HG02571 (cell line): Measurements from ENCODE around the gene TATDN2.

Experiments used
- ATAC-seq: cut with Tn5 transposase; IDR thresholded peaks from one replicate; pipeline ENCODE4 v1.9.1; 2021; ENCODE audit warnings: mild to moderate bottlenecking, moderate library complexity; ENCODE audit not compliant: unreplicated experiment

TATDN2 gene

DNA sequence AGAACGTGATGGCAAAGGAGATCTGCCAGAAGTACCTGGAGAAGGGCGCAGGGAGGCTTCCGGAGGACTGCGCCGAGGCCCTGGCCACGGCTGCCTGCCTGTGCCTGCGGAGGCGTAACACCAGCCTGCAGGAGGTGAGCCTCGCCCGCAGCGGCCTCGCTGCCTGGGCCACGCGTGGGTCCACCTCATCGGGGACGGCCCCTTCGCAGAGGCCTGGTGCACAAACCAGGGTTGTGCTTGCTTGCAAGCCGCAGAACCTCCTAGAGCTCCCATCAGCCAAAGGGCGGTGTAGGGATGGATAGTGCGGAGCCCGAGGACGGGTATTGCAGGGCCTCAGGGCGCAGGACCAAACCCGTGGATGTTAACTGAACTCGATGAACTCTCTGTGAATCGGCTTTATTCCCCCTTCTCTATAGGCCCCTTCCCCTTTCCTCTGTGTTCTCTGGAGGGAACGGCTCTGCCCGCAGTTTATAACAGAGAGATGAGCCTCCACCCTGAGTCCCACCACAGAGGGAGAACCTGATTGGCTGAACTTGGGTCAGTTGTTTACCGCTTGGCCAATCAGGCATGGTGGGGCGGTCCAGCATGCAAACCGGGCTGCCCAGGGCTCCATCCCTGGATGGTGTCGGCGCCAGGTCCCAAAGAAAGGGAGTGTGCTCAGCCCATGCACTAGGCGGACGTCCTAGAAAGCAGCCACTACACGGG is 13.6 kb upstream of the TATDN2 start:
- ATAC-seq: no peak

DNA sequence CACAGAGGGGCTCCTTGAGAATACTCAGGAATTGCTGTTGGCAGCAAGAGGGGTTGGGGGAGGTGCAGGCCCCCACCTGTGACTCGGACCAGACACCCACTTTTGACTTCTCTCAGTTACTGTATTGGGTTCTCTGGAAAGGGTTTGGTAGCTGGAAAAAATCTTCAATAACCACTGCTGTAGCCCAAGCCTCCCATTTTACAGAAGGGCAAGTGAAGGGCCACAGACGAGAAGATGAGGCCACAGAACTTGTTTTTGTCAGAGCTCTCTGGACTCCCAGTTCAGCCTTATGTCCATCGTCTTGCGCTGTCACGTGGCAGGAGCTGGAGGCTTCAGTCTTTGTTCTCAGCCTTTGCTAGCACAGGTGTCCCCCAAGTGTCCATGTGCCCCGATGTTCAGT is 12.7 kb upstream of the TATDN2 start:
- ATAC-seq: no peak

DNA sequence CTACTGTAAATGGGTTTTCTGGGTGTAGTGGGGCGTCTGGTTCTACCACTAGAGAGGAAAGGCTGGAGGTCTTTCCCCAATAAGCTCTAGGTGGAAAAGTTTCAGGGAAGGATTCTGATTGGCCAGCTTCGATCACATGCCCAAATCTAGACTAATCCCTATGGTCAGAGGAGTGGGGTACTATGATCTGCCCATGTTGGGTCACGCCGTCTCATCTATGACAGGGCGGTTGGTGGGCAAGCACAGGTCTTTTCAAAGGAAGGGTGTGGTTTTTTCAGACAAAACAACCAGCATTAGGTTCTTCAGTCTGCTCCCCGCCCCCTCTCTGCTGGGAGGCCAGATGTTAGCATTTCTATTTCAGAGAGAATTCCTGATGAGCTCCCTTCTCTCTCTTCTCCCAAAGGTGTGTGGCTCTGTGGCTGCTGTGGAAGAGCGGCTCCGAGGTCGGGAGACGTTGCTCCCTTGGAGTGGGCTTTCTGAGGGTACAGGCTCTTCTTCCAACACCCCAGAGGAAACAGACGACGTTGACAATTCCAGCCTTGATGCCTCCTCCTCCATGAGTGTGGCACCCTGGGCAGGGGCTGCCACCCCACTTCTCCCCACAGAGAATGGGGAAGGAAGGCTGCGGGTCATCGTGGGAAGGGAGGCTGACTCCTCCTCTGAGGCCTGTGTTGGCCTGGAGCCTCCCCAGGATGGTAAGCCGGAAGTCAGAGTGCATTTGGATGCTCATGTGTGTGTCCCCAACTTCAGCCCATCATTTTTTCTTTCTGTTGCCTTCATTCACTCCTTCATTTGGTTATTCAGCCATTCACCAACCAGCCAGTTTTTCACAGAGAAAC is 9.7 kb upstream of the TATDN2 start:
- no peak for ATAC-seq

DNA sequence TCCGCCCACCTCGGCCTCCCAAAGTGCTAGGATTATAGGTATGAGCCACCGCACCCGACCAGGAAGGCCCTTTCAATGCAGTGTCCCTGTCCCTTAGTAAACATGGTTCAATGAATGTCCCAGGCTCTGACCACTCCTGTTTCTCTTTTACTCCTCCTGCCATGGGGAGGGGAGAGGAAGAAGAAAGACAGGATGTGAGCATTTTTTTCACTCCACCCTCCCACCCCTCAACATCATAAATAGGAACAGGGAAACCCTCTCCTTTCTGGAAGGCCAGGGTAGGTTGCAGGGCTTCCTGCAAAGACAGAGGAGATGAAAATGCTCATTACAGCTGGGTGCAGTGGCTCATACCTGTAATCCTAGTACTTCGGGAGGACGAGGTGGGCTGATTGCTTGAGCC is 7.5 kb upstream of the TATDN2 start:
- ATAC-seq: no peak

DNA sequence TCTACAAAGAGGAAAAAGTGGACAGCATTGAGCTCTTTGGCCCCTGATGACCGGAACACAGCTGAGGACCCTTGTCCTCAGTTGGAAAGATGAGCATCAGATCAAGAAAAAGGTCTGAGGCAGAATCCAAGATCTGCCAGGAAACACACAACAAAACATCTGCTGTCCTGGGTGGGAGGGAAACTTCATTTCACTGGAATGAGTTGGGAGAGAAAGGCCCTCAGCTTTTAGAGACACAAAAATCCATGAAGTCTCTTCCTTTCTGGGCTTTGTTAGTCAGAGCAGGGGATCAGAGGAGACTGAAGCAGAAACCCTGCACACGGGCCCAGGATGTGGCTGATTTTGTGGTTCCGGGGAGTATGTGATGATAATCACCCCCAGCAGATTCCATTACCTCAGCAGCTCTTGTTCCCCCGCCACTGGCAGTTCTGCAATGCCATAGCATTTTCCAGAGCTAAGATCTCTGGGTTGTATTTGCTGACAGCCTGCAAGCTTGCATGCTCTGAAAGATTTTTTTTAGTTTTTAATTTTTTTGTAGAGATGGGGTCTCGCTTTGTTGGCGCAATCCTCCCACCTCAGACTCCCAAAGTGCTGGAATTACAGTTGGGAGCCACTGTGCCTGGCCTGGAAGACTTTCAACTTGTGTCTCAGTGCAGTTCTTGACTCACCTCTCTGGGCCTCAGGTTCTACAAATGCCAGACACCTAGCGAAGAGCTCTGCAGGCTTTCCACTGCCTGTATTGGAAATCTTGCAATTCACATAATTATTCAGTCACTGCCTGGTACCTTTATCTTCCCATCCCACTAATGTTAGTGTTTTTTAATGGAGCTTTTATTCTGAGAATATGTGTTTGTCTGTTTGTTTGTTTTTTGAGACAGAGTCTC is 5.8 kb upstream of the TATDN2 start:
- ATAC-seq: no peak

DNA sequence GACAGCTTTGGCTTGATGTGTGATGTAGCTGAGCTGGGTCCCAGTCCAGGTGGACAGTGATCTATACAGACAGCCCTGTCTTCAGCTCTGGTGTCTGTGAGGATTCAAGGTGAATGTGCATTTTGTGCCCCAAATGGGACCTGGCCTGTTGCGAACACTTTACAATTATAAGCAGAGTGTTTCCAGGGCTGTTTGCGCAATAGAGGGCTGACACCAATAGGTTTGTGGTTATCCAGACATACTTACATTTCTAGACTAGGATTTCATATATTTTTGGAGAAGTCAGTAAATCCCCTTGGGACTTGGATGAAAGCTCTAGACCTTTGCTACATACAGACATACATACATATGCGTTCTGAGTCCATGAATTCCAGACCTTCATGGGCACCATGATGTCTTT is 4.2 kb upstream of the TATDN2 start:
- no peak for ATAC-seq

DNA sequence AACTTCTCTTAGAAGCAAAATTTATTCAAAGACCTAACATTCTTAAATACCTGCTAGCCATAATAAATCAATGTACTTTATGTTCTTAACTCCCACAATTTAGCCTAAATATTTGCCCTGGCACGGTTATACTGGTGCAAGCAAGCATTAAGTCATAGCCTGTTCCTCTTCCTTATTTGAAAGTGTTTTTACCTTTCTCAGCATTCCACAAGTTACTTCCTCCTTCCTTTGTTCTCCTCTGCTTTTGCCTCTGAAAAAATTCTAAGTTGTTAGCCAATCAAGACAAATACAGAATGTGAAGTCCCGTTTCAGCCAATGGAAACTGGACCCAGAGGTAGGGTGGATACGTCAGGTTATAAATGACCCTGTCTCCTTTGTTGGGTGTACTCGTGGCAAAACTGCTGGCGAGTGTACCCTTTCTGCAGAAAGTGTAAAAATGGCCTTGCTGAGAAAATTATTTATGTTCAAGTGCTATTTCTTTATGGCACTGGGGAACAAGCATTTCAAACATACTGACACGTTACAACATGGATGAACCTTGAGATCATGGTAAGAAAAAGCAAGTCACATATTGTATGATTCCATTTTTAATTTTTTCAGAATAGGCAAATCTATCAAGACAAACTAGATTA is 3.1 kb upstream of the TATDN2 start:
- ATAC-seq: no peak

DNA sequence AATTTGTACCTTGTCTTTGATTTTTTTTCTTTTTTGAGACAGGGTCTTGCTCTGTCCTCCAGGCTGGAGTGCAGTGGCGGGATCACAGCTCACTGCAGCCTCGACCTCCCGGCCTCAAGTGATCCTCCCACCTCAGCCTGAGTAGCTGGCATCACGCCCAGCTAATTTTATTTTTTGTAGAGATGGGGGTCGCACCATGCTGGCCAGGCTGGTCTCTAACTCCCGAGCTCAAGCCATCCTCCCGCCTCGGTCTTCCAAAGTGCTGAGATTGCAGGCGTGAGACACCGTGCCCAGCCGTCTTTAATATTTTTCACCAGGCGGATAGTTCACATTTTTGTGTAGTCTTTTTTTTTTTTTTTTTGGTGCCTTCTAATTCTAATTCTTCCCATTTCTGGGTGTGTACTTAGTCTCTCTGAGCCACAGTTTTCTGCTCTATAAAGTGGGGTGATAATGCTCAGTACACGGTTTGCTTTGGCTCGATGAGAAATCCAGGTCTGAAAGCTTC is 528 bp upstream of the TATDN2 start:
- ATAC-seq: no peak

DNA sequence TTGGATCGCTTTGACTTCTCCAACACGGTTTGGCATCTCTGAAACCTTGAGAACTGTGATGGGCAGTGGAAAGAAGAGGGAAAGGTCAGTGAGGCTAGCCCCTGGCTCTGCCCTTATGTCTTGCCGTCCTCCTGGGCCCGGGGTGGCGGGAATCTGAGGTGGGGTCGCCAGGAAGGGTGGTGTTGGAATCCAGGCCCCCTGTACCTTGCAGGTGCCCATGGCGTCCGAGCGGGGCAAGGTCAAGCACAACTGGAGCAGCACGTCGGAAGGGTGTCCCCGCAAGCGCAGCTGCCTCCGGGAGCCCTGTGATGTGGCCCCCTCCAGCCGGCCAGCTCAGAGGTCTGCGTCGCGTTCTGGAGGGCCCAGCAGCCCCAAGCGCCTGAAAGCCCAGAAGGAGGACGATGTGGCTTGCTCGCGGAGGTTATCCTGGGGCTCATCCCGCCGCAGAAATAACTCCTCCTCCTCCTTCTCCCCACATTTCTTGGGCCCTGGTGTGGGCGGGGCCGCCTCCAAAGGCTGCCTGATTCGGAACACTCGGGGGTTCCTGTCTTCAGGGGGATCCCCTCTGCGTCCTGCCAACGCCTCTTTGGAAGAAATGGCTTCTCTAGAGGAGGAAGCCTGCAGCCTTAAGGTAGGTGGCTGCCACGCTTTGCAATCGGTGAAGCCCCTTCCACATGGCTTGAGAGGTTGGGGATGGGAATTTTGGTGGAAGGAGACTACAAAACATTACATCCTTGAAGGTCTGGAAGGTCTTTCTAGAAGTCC is 907 bp downstream of the TATDN2 start:
- ATAC-seq: no peak

DNA sequence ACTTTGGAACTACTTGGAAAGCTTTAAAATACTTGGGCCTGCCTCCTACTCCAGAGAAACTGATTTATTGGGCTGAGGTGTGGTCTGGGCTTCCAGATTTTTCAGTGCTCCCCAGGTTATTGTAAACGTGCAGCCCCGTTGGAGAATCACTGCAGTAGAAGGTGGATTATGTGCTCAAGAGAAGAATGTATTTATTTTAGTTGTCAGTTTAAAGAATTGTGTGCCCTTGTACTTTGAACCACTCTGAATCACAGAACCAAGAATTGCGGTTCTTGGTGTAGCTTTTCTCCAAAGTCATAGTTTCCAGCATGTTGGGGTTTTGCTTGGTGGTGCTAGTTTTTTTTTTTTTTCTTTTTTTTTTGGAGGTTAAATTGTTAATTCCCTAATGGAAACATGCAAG is 1.6 kb downstream of the TATDN2 start:
- no peak for ATAC-seq

DNA sequence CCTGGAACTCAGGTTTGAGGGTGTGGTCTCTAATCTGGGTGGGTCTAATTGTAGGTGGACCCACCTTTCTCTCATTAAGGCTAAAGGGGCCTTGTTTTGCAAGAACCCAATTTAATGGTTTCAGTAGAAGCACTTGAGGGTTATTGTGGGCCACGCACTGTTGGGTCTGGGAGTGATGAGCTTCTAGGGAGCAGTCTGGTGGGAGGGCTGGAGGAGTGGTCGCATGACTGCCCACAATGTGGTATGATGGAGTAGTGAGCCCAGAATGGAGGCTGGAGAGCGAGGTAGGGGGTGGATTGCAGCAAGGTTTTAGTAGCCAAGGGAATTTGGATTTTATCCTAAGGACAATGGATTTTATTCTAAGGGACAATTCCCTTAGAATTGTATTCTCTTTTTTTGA is 2.7 kb downstream of the TATDN2 start:
- ATAC-seq: no peak

DNA sequence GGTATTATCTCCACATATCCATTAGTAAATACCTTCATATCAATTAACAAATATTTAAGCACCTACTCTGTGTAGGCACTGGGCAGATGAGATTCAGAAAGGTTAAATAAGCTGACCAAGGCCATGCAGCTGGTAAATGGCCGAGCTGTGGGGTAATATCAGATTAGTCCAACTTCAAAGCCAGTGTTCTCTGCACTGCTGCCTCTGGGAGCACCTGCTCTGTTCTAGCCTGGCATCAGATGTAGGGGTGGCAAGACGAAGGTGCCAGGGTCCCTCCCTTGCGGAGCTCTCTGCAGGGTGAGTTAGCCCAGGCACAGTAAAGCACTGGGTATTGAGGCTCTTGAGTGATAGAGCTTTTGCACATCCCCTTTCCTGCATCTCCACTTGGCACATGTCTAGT is 5.5 kb downstream of the TATDN2 start:
- ATAC-seq: no peak

DNA sequence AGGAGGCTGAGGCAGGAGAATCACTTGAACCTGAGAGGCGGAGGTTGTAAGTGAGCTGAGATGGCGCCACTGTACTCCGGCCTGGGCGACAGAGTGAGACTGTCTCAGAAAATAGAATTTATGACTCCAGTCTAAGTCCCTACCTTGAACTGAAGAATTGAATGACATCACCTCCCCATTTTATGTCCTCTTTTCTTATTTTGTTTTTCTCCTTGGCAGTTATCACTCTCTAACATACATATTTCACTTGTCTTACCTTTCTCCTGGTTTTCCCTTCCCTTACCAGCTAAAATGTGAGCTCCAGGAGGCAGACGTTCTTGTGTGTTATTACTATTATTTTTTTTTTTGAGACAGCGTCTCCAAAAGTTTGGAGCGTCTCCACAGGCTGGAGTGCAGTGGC is 7.6 kb downstream of the TATDN2 start:
- no peak for ATAC-seq

DNA sequence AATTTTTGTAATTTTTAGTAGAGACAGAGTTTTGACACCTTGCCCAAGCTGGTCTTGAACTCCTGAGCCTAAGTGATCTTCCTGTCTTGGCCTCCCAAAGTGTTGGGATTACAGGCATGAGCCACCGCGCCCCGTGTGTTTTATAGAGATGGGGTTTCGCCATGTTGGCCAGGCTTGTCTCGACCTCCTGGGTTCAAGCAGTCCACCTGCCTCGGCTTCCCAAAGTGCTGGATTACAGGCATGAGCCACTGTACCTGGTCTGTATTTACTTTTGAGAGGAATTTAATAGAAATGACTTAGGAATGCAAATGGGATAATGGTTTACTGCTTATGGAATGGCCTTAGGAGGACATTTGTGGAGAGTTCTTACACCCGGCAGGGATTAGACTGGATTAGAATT is 10.8 kb downstream of the TATDN2 start:
- ATAC-seq: no peak

DNA sequence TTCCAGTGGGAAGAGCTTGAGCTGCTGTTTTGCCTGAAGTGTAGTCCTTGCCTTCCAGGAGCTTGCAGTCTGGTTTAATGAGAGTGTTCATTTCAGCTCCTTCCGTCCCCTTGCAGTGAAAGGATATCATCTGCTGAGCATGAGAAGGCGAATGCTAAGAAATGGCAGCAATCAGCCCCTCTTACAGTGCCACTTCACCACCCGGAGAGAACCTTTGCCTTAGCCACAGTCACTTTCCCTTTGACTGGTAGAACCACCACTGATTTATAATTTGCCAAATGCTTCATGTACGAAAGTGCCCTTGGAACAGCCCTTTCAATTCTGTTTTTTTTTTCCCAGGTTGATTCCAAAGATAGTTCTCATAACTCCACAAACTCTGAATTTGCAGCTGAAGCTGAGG is 11.5 kb downstream of the TATDN2 start:
- no peak for ATAC-seq

DNA sequence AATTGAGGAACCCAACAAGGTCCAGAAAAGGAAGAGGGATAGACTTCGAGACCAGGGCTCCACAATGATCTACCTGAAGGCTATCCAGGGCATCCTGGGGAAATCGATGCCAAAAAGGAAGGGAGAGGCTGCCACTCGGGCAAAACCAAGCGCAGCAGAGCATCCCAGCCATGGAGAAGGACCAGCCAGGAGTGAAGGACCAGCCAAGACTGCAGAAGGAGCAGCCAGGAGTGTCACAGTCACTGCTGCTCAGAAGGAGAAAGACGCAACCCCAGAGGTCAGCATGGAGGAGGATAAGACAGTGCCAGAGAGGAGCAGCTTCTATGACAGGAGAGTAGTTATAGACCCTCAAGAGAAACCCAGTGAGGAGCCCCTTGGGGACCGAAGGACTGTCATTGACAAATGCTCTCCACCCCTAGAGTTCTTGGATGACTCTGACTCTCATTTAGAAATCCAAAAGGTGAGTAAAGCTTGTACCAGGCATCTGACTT is 12.0 kb downstream of the TATDN2 start:
- no peak for ATAC-seq

DNA sequence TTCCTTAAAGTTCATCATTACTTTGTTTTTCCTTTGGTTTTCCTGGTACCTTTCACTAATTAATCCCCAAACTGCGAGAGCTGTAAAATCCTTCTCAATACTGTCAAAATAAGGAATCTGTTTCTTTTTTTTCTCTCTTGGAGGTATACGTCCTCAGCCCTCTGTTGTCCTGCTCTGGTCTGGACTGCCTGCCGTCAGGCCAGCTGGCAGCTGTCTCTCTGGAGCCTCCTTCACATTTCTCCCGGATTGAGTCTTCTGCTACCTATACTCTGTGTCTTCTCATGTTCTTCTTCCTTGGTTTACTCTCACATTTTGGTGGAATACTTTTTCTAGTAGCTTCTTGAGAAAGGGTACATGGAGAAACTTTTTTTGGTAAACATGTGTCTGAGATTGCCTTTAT is 13.8 kb downstream of the TATDN2 start:
- no peak for ATAC-seq

DNA sequence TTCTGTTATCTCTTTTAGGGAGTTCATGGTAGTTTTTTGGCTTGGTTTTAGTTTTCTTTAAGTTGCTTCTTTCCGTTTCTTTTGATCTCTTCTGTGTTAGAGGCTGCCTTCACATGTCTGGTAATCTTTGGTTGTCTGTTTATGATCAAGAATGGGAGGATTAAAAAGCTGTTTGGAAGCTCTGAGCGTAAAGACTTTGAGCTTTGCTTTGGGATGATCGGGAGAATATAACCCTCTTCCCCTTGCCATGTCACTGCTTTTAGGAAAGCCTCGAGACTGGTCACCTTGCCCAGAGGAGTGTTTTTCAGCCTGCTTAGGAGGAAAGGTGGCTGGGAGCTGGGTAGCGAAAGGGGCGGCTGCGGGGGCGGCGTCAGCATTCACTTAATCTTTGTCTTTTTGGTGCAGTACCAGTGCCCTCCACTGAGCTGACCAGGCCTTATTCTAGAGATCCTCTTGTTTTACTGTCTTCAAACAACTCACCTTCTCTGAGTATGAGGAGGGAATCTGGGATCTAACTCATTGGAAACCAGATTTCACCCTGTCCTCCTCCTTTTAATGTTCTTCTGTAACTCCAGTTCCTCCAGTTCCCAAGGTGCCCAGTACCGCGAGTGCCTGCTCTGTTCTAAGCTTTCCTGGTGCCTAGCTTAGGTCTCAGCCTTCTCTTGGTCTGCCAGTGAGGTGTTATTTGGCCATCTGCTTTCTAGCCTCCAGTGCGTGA is 15.5 kb downstream of the TATDN2 start:
- ATAC-seq: no peak

DNA sequence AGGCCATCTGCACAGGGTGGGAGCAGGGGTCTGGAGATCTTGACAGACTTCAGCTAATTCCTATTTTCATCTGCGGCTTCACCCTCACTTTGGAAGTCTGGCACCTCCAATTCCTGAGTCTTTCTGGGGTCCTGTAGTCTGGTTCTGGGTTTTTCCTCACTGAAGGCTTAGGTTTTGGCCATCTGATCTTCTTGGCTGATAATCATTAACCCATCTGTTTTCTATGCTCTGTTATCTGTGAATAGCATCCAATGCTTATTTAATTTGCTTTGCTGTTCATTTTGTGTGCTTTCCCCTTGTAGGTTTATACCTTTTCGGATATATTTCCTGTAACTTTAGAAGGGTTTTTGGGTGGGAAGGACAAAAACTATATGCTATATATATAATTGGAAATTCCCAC is 17.6 kb downstream of the TATDN2 start:
- ATAC-seq: no peak
